HepG2 (cell line): Measurements from ENCODE around the gene PPP6R2. TPM values are rescaled to one million over a fixed set of nuclear protein-coding genes. Genes with fewer than 3 reads are reported as not detected.

Experiments
- BCL6 ChIP-seq: IDR thresholded peaks from 2 replicates; pipeline ENCODE4 v1.6.1; 2016; ENCODE audit warnings: missing genetic modification reagents, missing compliant biosample characterization
- ONECUT2 ChIP-seq: sonication (generic); formaldehyde crosslinking; IDR thresholded peaks from 2 replicates; pipeline ENCODE4 v1.4.0; 2020; ENCODE audit warnings: missing genetic modification reagents
- POLR2A ChIP-seq, 2 experiments: IDR thresholded peaks; 2 replicates each; pipeline ENCODE4 v1.6.1; 2011; ENCODE audit warnings: low read depth in 2 of 2, low read length in 2 of 2, mild to moderate bottlenecking in 1 of 2, moderate library complexity in 1 of 2; ENCODE audit not compliant: insufficient read depth in 1 of 2
- PREB ChIP-seq: sonication (generic); formaldehyde crosslinking; IDR thresholded peaks from 2 replicates; pipeline ENCODE4 v1.4.0; 2020; ENCODE audit warnings: missing genetic modification reagents
- SAP130 ChIP-seq: IDR thresholded peaks from 2 replicates; pipeline ENCODE4 v1.6.1; 2016; ENCODE audit warnings: low read depth
- ZBTB39 ChIP-seq: sonication (generic); formaldehyde crosslinking; IDR thresholded peaks from 2 replicates; pipeline ENCODE4 v1.5.0; 2020; ENCODE audit warnings: missing genetic modification reagents
- ZNF180 ChIP-seq: sonication (generic); formaldehyde crosslinking; IDR thresholded peaks from 2 replicates; pipeline ENCODE4 v1.4.0; 2020; ENCODE audit warnings: low read depth, missing genetic modification reagents, borderline replicate concordance
- ZNF280B ChIP-seq: sonication (generic); formaldehyde crosslinking; IDR thresholded peaks from 2 replicates; pipeline ENCODE4 v1.5.0; 2020; ENCODE audit warnings: missing genetic modification reagents, mild to moderate bottlenecking, borderline replicate concordance
- ZNF30 ChIP-seq: sonication (generic); formaldehyde crosslinking; IDR thresholded peaks from 2 replicates; pipeline ENCODE4 v1.5.0; 2020; ENCODE audit warnings: mild to moderate bottlenecking, missing genetic modification reagents
- ZNF577 ChIP-seq: sonication (generic); formaldehyde crosslinking; IDR thresholded peaks from 2 replicates; pipeline ENCODE4 v1.4.0; 2020; ENCODE audit warnings: mild to moderate bottlenecking, low read depth, missing genetic modification reagents, borderline replicate concordance
- ZNF788 ChIP-seq: sonication (generic); formaldehyde crosslinking; IDR thresholded peaks from 2 replicates; pipeline ENCODE4 v1.5.0; 2020; ENCODE audit warnings: mild to moderate bottlenecking, missing genetic modification reagents, borderline replicate concordance
- polyA plus RNA-seq, 8 experiments: library from polyadenylated mRNA; depleted of rRNA in 3 of 8; stranded (reverse) in 7 of 8; unstranded in 1 of 8; fragments of >200 nt; fragmentation: Illumina TruSeq in 4 of 8; extraction: Trizol in 4 of 8; gene quantifications; 2 replicates each; pipeline versions ENCODE4 v1.2.1 to v1.2.3, GENCODE V29; 2011 to 2016; ENCODE audit warnings: low read depth in 4 of 8, missing spikeins in 1 of 8, mixed read lengths in 1 of 8; ENCODE audit not compliant: insufficient read depth in 1 of 8
- total RNA-seq, 5 experiments: library from RNA; depleted of rRNA; stranded (reverse); fragments of >200 nt; fragmentation: Illumina TruSeq; extraction: Trizol; gene quantifications; 2 replicates each; pipeline ENCODE4 v1.2.3, GENCODE V29; 2016; ENCODE audit warnings: low read depth in 1 of 5
- TF ChIP-seq, protein P1 (sequence below): sonication (generic); formaldehyde crosslinking; IDR thresholded peaks from 2 replicates; pipeline ENCODE4 v1.4.0; 2020; ENCODE audit warnings: missing genetic modification reagents

Gene PPP6R2
- total and polyA plus RNA-seq, 2 of the 13 experiments (the other 11 are each of a cell fraction or from before 2014, with no cell fraction given) = 55.0 to 102 TPM

DNA sequence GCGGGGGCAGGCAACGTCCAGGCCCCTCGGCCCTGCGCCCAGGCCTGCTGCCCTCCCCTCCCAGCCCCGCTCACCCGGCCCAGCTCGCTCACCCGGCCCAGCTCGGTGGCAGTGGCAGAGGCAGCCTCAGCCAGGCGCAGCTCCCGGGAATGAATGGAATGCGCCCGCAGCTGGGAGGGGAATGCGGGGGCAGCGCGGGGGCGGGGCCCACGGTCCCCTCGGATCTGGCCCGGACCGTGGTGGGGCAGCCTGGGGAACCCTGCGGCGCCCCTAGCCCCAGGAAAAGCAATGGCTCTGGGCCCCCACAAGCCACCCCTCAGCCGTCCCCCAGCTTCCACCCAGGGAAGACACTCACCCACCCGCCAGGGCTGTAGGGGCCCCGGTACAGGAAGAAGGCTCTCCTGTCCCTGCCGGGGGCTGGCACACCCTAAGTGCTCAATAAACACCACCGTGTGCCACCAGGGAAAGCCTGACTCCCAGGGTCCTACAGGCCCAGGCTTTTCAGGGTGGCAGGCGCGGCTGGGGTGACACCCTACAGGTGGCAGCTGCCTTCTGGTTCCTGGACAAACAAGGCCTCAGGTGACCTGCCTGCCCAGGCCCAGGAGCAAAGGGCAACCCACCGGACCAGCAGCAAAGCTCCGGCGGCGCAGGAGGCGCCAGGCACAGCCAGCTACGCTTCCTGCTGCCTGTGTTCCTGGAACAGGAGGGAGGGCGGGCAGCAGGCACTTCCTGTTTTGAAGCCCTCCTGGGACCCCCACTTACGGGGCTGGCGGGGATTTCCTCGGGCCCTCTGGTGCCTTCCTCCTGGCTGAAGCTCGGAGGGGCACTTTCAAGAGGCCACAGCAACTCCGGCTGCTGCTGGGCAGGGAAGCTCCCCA, 49.4 kb upstream of the PPP6R2 start (continued):
- TF ChIP-seq, protein P1, sequence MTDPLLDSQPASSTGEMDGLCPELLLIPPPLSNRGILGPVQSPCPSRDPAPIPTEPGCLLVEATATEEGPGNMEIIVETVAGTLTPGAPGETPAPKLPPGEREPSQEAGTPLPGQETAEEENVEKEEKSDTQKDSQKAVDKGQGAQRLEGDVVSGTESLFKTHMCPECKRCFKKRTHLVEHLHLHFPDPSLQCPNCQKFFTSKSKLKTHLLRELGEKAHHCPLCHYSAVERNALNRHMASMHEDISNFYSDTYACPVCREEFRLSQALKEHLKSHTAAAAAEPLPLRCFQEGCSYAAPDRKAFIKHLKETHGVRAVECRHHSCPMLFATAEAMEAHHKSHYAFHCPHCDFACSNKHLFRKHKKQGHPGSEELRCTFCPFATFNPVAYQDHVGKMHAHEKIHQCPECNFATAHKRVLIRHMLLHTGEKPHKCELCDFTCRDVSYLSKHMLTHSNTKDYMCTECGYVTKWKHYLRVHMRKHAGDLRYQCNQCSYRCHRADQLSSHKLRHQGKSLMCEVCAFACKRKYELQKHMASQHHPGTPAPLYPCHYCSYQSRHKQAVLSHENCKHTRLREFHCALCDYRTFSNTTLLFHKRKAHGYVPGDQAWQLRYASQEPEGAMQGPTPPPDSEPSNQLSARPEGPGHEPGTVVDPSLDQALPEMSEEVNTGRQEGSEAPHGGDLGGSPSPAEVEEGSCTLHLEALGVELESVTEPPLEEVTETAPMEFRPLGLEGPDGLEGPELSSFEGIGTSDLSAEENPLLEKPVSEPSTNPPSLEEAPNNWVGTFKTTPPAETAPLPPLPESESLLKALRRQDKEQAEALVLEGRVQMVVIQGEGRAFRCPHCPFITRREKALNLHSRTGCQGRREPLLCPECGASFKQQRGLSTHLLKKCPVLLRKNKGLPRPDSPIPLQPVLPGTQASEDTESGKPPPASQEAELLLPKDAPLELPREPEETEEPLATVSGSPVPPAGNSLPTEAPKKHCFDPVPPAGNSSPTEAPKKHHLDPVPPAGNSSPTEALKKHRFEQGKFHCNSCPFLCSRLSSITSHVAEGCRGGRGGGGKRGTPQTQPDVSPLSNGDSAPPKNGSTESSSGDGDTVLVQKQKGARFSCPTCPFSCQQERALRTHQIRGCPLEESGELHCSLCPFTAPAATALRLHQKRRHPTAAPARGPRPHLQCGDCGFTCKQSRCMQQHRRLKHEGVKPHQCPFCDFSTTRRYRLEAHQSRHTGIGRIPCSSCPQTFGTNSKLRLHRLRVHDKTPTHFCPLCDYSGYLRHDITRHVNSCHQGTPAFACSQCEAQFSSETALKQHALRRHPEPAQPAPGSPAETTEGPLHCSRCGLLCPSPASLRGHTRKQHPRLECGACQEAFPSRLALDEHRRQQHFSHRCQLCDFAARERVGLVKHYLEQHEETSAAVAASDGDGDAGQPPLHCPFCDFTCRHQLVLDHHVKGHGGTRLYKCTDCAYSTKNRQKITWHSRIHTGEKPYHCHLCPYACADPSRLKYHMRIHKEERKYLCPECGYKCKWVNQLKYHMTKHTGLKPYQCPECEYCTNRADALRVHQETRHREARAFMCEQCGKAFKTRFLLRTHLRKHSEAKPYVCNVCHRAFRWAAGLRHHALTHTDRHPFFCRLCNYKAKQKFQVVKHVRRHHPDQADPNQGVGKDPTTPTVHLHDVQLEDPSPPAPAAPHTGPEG = 0 out of 2 replicates have a peak, but pooled peaks have one; percentile 44
- TF ChIP-seq ZNF788 (CRISPR knock-in tag) = peak; percentile 54; the same call in 1 of the 2 replicates
- no peak for TF ChIP-seq PREB (CRISPR knock-in tag)
- 0 out of 2 replicates have a peak, but pooled peaks have one; percentile 57 for TF ChIP-seq ZNF30 (CRISPR knock-in tag)
- TF ChIP-seq BCL6 (CRISPR knock-in tag) = peak; percentile 86
- peak; percentile 91 for TF ChIP-seq SAP130 (CRISPR knock-in tag)
- TF ChIP-seq ZNF180 (CRISPR knock-in tag) = peak; percentile 61; the same call in 1 of the 2 replicates
- peak; percentile 72 to 76 for TF ChIP-seq POLR2A (IDR thresholded peaks at IDR 0.05; ENCODE audit: insufficient read depth in 1 of 2, low read depth in 2 of 2, low read length in 2 of 2)
- no peak for TF ChIP-seq ZNF577
- no peak; the same call in 1 of the 2 replicates for TF ChIP-seq ZBTB39 (CRISPR knock-in tag)
- 0 out of 2 replicates have a peak, but pooled peaks have one; percentile 12 for TF ChIP-seq ONECUT2
- no peak for TF ChIP-seq ZNF280B (CRISPR knock-in tag)
